Prostate gland (tissue), 2 donors: ENCODE measurements around the gene ELMO1.

Source experiments
- POLR2A ChIP-seq: fragments of 450-650 bp; IDR thresholded peaks from one replicate; pipeline ENCODE4 v1.6.1; 2016; ENCODE audit warnings: antibody characterized with exemption, mild to moderate bottlenecking
- POLR2AphosphoS5 ChIP-seq: sonication (generic); formaldehyde crosslinking; IDR thresholded peaks from one replicate; pipeline ENCODE4 v1.6.1; 2017; ENCODE audit warnings: antibody characterized with exemption
- TF ChIP-seq, protein P1 (sequence below), 4 experiments: fragments of 200-600 bp in 2 of 4; fragments of 450-650 bp in 2 of 4; sonication (generic) in 2 of 4; IDR thresholded peaks; 1 replicate in 3 of 4; 2 replicates in 1 of 4; pipeline ENCODE4 v1.5.1; 2016 to 2019; ENCODE audit warnings: antibody characterized with exemption in 4 of 4, mild to moderate bottlenecking in 2 of 4, moderate library complexity in 2 of 4

DNA sequence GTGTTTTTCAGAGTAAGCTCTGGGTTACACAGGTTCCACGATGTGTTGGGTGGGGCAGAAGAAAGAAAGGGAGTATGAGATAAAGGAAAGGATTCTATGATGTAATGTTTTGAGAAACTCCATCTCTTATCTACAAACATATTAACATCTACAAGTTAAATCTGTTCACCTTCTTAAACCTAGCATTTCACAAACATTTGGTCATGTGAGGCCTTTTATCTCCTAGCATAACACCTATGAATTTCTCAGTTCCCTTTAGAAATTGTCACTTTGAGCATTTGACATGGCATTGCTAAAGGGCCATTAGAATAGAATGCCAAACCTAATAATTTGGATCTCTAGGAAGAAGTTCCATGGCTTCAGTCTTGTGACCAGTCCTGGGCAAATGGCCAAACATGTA, 507.3 kb downstream of the ELMO1 start:
- TF ChIP-seq POLR2AphosphoS5 (no peak), POLR2A (no peak)
- TF ChIP-seq, protein P1, sequence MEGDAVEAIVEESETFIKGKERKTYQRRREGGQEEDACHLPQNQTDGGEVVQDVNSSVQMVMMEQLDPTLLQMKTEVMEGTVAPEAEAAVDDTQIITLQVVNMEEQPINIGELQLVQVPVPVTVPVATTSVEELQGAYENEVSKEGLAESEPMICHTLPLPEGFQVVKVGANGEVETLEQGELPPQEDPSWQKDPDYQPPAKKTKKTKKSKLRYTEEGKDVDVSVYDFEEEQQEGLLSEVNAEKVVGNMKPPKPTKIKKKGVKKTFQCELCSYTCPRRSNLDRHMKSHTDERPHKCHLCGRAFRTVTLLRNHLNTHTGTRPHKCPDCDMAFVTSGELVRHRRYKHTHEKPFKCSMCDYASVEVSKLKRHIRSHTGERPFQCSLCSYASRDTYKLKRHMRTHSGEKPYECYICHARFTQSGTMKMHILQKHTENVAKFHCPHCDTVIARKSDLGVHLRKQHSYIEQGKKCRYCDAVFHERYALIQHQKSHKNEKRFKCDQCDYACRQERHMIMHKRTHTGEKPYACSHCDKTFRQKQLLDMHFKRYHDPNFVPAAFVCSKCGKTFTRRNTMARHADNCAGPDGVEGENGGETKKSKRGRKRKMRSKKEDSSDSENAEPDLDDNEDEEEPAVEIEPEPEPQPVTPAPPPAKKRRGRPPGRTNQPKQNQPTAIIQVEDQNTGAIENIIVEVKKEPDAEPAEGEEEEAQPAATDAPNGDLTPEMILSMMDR (IDR thresholded peaks at IDR 0.05): no peak
